HepG2 (cell line): Measurements from ENCODE around the gene C14orf93. TPM values are rescaled to one million over a fixed set of nuclear protein-coding genes. Genes with fewer than 3 reads are reported as not detected.
A peak's percentile ranks its signal among the peaks of the same experiment; 100 is the strongest.

Experiments
- E2F5 ChIP-seq: sonication (generic); formaldehyde crosslinking; conservative IDR thresholded peaks from 2 replicates; pipeline ENCODE4 v1.4.0; 2020; ENCODE audit warnings: missing genetic modification reagents
- EP300 ChIP-seq, 3 experiments: sonication (generic) in 1 of 3; formaldehyde crosslinking in 1 of 3; IDR thresholded peaks; 2 replicates each; pipeline versions ENCODE4 v1.5.1 to v1.6.1; 2011 to 2020; ENCODE audit warnings: low read depth in 2 of 3, low read length in 2 of 3, borderline replicate concordance in 1 of 3, improper control_type of control experiment in 1 of 3, mild to moderate bottlenecking in 1 of 3, missing genetic modification reagents in 1 of 3, moderate library complexity in 1 of 3
- ERF ChIP-seq: IDR thresholded peaks from 2 replicates; pipeline ENCODE4 v1.6.1; 2018; ENCODE audit warnings: missing biosample characterization, missing genetic modification reagents
- GRHL1 ChIP-seq: sonication (generic); formaldehyde crosslinking; conservative IDR thresholded peaks from 2 replicates; pipeline ENCODE4 v1.8.0; 2022; ENCODE audit warnings: missing genetic modification reagents
- KDM6A ChIP-seq: IDR thresholded peaks from 2 replicates; pipeline ENCODE4 v1.6.1; 2016; ENCODE audit warnings: low read depth
- MXD4 ChIP-seq: IDR thresholded peaks from 2 replicates; pipeline ENCODE4 v1.6.1; 2016; ENCODE audit warnings: mild to moderate bottlenecking, missing biosample characterization, missing genetic modification reagents
- PRDM4 ChIP-seq: sonication (generic); formaldehyde crosslinking; IDR thresholded peaks from 2 replicates; pipeline ENCODE4 v1.9.0; 2021; ENCODE audit warnings: missing genetic modification reagents, borderline replicate concordance
- RELA ChIP-seq: sonication (generic); formaldehyde crosslinking; IDR thresholded peaks from 2 replicates; pipeline ENCODE4 v1.4.0; 2020; ENCODE audit warnings: missing genetic modification reagents
- TAF1 ChIP-seq: sonication (generic); formaldehyde crosslinking; IDR thresholded peaks from 2 replicates; pipeline ENCODE4 v1.4.0; 2020; ENCODE audit warnings: missing genetic modification reagents
- TBX2 ChIP-seq: sonication (generic); formaldehyde crosslinking; IDR thresholded peaks from 2 replicates; pipeline ENCODE4 v1.5.0; 2020; ENCODE audit warnings: missing genetic modification reagents, mild to moderate bottlenecking, borderline replicate concordance
- TEAD2 ChIP-seq: sonication (generic); formaldehyde crosslinking; IDR thresholded peaks from 2 replicates; pipeline ENCODE4 v1.9.0; 2021; ENCODE audit warnings: missing genetic modification reagents
- ZNF18 ChIP-seq: sonication (generic); formaldehyde crosslinking; IDR thresholded peaks from 2 replicates; pipeline ENCODE4 v1.8.0; 2022; ENCODE audit warnings: mild to moderate bottlenecking, missing genetic modification reagents; ENCODE audit not compliant: insufficient replicate concordance
- ZNF513 ChIP-seq: sonication (generic); formaldehyde crosslinking; conservative IDR thresholded peaks from 2 replicates; pipeline ENCODE4 v1.5.0; 2020; ENCODE audit warnings: missing genetic modification reagents
- ZNF75D ChIP-seq: sonication (generic); formaldehyde crosslinking; IDR thresholded peaks from 2 replicates; pipeline ENCODE4 v1.8.1; 2023; ENCODE audit warnings: missing genetic modification reagents, mild to moderate bottlenecking, borderline replicate concordance
- polyA plus RNA-seq, 8 experiments: library from polyadenylated mRNA; depleted of rRNA in 3 of 8; stranded (reverse) in 7 of 8; unstranded in 1 of 8; fragments of >200 nt; fragmentation: Illumina TruSeq in 4 of 8; extraction: Trizol in 4 of 8; gene quantifications; 2 replicates each; pipeline versions ENCODE4 v1.2.1 to v1.2.3, GENCODE V29; 2011 to 2016; ENCODE audit warnings: low read depth in 4 of 8, missing spikeins in 1 of 8, mixed read lengths in 1 of 8; ENCODE audit not compliant: insufficient read depth in 1 of 8
- total RNA-seq, 5 experiments: library from RNA; depleted of rRNA; stranded (reverse); fragments of >200 nt; fragmentation: Illumina TruSeq; extraction: Trizol; gene quantifications; 2 replicates each; pipeline ENCODE4 v1.2.3, GENCODE V29; 2016; ENCODE audit warnings: low read depth in 1 of 5

C14orf93 gene
- total and polyA plus RNA-seq, 2 of the 13 experiments (the other 11 are each of a cell fraction or from before 2014, with no cell fraction given), result 11.4 to 22.5 TPM

- TF ChIP-seq EP300 (IDR thresholded peaks at IDR 0.05; ENCODE audit: low read depth in 2 of 2, low read length in 2 of 2) (peak; percentile 3 to 52; a peak in 2 of 4 replicates), EP300 (CRISPR knock-in tag; IDR thresholded peaks at IDR 0.05; ENCODE audit: borderline replicate concordance) (peak; percentile 42), ZNF75D (CRISPR knock-in tag) (peak; percentile 92; the same call in 1 of the 2 replicates), TBX2 (CRISPR knock-in tag) (peak; percentile 90), GRHL1 (CRISPR knock-in tag) (no peak), ZNF18 (CRISPR knock-in tag) (peak; percentile 97), KDM6A (CRISPR knock-in tag) (peak; percentile 38; the same call in 1 of the 2 replicates), ZNF513 (CRISPR knock-in tag) (0 out of 2 replicates have a peak, but pooled peaks have one; percentile 20), ERF (CRISPR knock-in tag) (peak; percentile 96), TEAD2 (CRISPR knock-in tag) (no peak), MXD4 (CRISPR knock-in tag) (peak; percentile 97), PRDM4 (CRISPR knock-in tag) (no peak; the same call in 1 of the 2 replicates), TAF1 (CRISPR knock-in tag) (peak; percentile 99), RELA (CRISPR knock-in tag) (peak; percentile 8; the same call in 1 of the 2 replicates), E2F5 (CRISPR knock-in tag) (peak; percentile 84; the same call in 1 of the 2 replicates)
These were observed 24.8 kb upstream of the C14orf93 start, which contains the start of gene PSMB5 (continued) for GRCh38 chr14:23034498-23035302.
